Measurements from ENCODE around the gene GRK3. TPM values are rescaled to one million over a fixed set of nuclear protein-coding genes. Genes with fewer than 3 reads are reported as not detected.

GRK3 gene
- polyA plus RNA-seq, 3 donors from 2014 or later, result 0.14 to 0.34 (median 0.24) TPM

DNA sequence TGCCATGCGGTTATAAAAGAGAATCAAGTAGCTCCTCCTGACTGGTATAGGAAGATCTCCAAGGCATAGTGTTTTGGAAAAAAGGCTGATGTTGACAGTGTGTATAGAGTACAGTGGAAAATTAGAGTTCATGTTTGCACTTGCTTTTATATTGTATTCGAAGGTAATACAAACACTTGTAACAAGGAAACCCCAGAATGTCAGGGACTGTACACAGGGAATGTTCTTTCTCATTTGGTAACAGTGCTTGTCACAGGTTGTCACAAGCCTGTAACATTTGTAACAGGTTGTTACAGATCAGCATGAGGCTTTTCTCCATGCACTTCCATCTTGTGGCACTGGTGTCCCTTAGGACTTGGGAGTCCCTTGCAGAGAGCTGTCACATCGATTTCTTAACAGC, 64.0 kb downstream of the GRK3 start:
- Mint-ChIP-seq H3K4me1 (no peaks in the 10 kb centered on the region), H3K4me3 (no peak overlapping the region), H3K9me3 (no peaks in the 10 kb centered on the region), H3K27ac (no peak overlapping the region), H3K27me3 (ENCODE audit: low read depth in 3 of 3) (peaks cover 0 to 5% (median 1%) of the 10 kb centered on the region in 3 donors), H3K36me3 (no peaks in the 10 kb centered on the region)
- no peak for DNase-seq

DNA sequence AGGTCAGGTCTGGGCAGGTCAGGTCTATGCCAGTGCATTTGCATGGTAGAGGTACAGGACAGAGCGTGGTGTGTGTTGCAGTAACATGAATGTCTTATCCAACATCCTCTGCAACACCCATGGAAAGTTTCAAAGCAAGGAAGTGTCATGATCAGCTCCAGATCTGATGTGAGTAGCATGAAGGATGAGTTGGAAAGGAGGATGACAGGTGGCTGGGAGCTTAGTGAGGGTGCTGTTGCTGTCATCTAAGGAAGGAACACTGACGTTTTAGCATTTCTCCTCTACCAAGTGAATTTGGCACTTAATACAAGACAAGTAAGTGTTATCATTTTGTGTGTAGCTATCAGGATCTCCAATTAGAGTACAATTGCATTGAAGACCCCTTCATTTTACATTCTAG, 65.1 kb downstream of the GRK3 start:
- Mint-ChIP-seq H3K4me1 (no peaks in the 10 kb centered on the region), H3K4me3 (no peak overlapping the region), H3K36me3 (no peaks in the 10 kb centered on the region), H3K27me3 (ENCODE audit: low read depth in 3 of 3) (peaks cover 0 to 3% (median 0%) of the 10 kb centered on the region in 3 donors), H3K9me3 (no peaks in the 10 kb centered on the region), H3K27ac (no peak overlapping the region)
- DNase-seq, result no peak

DNA sequence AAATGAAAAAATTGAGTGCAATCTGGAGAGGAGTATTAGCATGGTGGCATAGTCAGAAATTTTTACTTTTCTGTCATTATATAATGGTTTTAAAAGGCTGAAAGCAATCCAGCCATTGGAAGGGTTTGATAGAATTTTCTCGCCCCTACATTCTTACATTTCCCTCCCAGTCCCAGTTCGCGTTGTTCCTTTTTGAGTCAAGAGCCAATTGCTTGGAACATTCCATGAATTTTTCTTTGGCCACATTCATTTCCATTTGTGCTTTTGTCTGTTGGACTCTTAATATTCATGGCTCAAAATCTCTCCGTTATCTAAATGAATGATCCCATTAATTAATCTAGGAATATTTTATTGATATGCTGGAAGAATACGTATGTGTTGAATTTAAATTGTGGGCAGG, 66.0 kb downstream of the GRK3 start:
- Mint-ChIP-seq H3K27me3 (ENCODE audit: low read depth in 3 of 3) (peaks cover 0 to 3% (median 0%) of the 10 kb centered on the region in 3 donors), H3K4me3 (no peak overlapping the region), H3K4me1 (no peaks in the 10 kb centered on the region), H3K27ac (no peak overlapping the region), H3K36me3 (no peaks in the 10 kb centered on the region), H3K9me3 (no peaks in the 10 kb centered on the region)
- no peak for DNase-seq

DNA sequence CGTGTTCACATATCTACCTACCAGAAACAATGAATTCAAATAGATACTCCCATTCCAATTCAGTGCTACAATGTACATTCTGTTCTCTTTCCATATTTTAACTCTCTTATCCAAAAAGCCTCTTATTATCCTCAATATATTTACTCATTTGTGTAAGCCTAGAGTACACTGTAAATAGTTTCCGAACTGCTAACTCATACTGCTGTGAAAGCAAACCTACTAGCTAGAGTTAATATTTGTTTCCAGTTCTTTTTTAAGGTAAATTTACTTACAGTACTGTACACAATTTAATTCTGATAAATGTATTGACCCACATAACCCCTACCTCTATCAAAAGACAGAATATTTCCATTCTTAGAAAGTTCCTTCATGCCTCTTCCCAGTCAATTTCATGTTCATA, 71.8 kb downstream of the GRK3 start:
- Mint-ChIP-seq H3K9me3 (peaks cover 0 to 1% (median 0%) of the 10 kb centered on the region in 6 donors), H3K27ac (no peak overlapping the region)
- DNase-seq, result no peak

DNA sequence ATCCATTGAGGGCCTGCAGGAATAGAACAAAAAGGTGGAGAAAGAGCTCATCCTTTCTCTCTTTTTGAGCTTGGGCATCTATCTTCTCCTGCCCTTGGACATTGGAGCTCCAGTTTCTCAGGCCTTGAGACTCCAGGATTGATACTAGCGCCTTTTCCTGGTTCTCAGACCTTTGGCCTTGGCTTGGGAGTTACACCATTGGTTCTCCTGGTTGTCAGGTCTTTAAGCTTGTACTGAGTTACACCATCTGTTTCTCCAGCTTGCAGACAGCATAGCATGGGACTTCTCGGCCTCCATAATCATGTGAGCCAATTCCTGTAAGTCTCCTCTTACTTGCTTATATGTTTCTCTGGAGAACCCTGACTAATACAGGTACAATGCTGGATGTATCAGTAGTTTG, 72.6 kb downstream of the GRK3 start:
- DNase-seq, result no peak
- Mint-ChIP-seq H3K9me3 (peaks cover 0 to 1% (median 0%) of the 10 kb centered on the region in 6 donors), H3K4me1 (no peaks in the 10 kb centered on the region), H3K27me3 (ENCODE audit: low read depth in 3 of 3) (peaks cover 0 to 2% (median 0%) of the 10 kb centered on the region in 3 donors), H3K4me3 (no peak overlapping the region), H3K36me3 (no peaks in the 10 kb centered on the region), H3K27ac (no peak overlapping the region)

More for the DNA sequence above, 71.8 kb downstream of the GRK3 start:
- Mint-ChIP-seq H3K4me3 (no peak overlapping the region), H3K36me3 (no peaks in the 10 kb centered on the region), H3K4me1 (no peaks in the 10 kb centered on the region), H3K27me3 (ENCODE audit: low read depth in 3 of 3) (peaks cover 0 to 2% (median 0%) of the 10 kb centered on the region in 3 donors)

DNA sequence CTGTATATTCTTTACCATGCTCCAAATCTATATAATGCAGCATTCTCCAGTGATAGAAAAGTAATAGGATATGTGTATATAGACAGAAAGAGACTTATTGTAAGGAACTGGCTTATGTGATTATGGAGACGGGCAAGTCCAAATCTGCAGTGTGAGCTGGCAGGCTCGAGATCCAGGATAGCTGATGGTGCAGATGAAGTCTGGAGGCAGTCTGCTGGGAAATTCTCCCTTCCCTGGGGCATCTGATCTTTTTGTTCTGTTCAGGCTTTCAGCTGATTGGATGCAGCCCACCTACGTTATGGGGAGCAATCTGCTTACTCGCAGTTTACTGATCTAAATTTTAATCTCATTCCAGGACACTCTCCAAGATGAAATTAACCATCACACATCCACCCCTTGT, 73.2 kb downstream of the GRK3 start:
- Mint-ChIP-seq H3K9me3 (peaks cover 0 to 1% (median 0%) of the 10 kb centered on the region in 6 donors), H3K4me1 (no peaks in the 10 kb centered on the region), H3K4me3 (no peak overlapping the region), H3K36me3 (no peaks in the 10 kb centered on the region), H3K27me3 (ENCODE audit: low read depth in 3 of 3) (peaks cover 0 to 2% (median 0%) of the 10 kb centered on the region in 3 donors), H3K27ac (no peak overlapping the region)
- DNase-seq, result no peak

DNA sequence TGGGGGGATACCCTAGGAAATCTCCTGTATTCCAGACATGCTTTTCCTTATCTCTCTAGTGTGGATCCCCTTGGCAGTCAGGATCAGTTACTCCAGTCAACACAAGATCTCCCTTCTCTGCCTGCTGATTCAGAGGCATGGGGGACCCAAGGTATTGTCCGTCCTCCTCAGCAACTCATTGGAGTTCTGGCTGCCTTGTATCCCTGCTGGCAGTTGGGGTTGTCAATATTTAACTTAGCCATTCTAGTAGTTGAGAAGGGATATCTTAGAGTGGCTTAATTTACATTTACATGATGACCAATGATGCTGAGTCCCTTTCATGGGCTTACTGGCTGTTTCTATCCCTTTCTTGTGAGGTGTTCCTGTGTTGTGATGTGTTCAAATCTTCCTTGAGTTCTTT, 74.2 kb downstream of the GRK3 start:
- no peaks in the 10 kb centered on the region for H3K4me1 Mint-ChIP-seq
- no peaks in the 10 kb centered on the region for H3K36me3 Mint-ChIP-seq
- H3K27ac Mint-ChIP-seq, result no peak overlapping the region
- H3K27me3 Mint-ChIP-seq (ENCODE audit: low read depth in 3 of 3), result peaks cover 0 to 5% (median 1%) of the 10 kb centered on the region in 3 donors
- peaks cover 0 to 1% (median 0%) of the 10 kb centered on the region in 6 donors for H3K9me3 Mint-ChIP-seq
- H3K4me3 Mint-ChIP-seq, result no peak overlapping the region
- no peak for DNase-seq

DNA sequence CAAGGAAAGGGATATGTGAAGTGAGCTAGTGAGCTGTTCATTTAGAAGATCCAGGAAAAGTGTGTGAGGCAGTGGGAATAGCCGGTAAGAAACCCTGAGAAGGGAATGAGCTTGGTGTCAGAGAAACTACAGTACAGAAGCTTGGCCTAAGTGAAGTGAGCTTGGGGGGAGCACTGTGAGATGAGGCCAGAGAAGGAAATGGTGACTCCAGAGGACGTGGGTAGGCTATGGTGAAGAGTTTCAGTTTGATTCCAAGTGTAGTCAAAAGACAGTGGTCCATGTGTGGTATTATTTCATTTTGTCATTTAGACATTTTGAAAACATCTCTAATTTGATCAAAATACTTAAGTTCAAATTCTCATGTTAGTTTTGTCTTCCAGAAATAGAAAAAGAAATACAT, 77.2 kb downstream of the GRK3 start:
- no peaks in the 10 kb centered on the region for H3K36me3 Mint-ChIP-seq
- DNase-seq, result no peak
- no peak overlapping the region for H3K27ac Mint-ChIP-seq
- no peaks in the 10 kb centered on the region for H3K4me1 Mint-ChIP-seq
- peaks cover 0 to 1% (median 0%) of the 10 kb centered on the region in 6 donors for H3K9me3 Mint-ChIP-seq
- H3K27me3 Mint-ChIP-seq (ENCODE audit: low read depth in 3 of 3), result peaks cover 1 to 9% (median 2%) of the 10 kb centered on the region in 3 donors
- no peak overlapping the region for H3K4me3 Mint-ChIP-seq

DNA sequence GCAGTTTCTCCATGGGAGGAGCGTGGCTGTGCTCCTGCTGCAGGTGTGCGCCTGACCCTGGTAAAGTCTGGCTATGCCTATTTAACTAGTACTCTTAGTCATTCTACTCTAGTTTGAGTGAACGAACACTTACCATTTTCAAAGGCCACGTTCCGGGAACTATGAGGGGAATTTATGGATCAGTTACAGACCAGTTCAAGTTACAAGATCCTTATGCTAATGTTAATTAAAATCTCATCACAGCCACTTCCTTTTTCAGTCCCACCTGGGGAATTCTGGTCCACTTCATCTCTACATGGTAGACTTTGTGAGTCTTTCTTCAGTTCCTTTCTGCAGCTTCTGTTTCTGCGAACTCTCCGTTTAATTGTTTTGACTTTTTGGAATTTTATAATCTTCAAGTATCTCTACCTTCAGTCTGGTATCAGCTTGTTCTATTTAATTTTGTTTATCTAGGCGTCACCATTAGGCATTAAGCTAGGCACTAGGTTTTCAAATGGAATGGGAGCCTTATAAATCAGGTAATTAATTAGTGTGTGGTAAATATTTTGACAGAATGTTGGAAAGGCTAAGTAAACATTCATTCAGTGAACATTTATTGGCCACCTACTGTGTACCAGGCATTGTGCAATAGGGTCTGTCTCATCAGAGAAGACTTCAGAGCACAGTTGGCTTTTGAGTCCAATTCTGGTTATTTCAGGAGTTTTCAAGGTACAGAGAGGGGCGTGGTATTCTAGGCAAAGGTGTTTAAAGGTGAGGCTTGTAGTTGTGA, 78.9 kb downstream of the GRK3 start:
- DNase-seq, result no peak
- Mint-ChIP-seq H3K27ac (no peak overlapping the region), H3K4me3 (no peak overlapping the region), H3K4me1 (no peaks in the 10 kb centered on the region), H3K36me3 (no peaks in the 10 kb centered on the region), H3K9me3 (peaks cover 0 to 1% (median 0%) of the 10 kb centered on the region in 6 donors), H3K27me3 (ENCODE audit: low read depth in 3 of 3) (peaks cover 1 to 9% (median 2%) of the 10 kb centered on the region in 3 donors)

DNA sequence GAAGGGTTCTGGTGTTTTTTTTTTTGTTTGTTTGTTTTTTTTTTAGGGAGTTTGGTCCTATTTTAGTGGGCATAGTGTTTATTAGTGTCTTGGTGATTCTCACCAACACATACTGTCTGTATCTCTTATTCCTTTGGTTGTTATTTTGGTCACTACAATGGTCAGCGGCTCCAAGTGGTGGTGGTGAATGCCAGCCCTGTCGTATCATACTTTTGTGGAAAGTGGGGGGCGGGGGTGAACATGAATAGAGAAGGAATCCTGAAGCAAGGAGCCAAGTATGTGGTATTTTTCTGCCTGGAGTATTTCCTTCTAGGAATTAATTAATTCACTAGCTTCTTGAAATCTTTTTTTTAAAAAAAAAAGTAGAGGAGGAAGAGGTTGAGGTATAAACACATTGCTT, 79.6 kb downstream of the GRK3 start:
- no peak overlapping the region for H3K4me3 Mint-ChIP-seq

DNA sequence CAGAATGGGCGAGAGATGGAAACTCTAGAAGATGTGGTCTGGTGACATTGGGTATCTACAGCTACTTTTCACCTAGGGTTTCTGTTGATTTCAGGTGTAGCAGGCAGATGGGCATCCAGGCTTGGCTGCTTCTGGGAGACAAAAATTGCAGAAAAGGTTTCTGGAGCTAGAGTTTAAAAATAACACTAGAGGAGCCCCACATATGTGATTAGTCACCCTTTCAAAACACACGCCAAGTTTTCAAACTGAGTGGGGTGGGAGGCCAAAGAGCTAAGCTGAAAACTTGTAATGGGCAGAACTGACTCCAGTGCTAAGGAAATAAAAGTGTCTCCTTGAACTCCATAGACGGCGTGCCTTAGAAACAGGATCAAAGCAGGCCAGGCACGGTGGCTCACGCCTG, 80.8 kb downstream of the GRK3 start:
- Mint-ChIP-seq H3K9me3 (peaks cover 0 to 1% (median 0%) of the 10 kb centered on the region in 6 donors), H3K4me3 (no peak overlapping the region), H3K27me3 (ENCODE audit: low read depth in 3 of 3) (peaks cover 1 to 8% (median 7%) of the 10 kb centered on the region in 3 donors), H3K27ac (no peak overlapping the region), H3K4me1 (no peaks in the 10 kb centered on the region), H3K36me3 (no peaks in the 10 kb centered on the region)
- DNase-seq, result no peak

More for the DNA sequence above, 79.6 kb downstream of the GRK3 start:
- no peak for DNase-seq
- Mint-ChIP-seq H3K4me1 (no peaks in the 10 kb centered on the region), H3K9me3 (peaks cover 0 to 1% (median 0%) of the 10 kb centered on the region in 6 donors), H3K27ac (no peak overlapping the region), H3K36me3 (no peaks in the 10 kb centered on the region), H3K27me3 (ENCODE audit: low read depth in 3 of 3) (peaks cover 1 to 8% (median 2%) of the 10 kb centered on the region in 3 donors)

DNA sequence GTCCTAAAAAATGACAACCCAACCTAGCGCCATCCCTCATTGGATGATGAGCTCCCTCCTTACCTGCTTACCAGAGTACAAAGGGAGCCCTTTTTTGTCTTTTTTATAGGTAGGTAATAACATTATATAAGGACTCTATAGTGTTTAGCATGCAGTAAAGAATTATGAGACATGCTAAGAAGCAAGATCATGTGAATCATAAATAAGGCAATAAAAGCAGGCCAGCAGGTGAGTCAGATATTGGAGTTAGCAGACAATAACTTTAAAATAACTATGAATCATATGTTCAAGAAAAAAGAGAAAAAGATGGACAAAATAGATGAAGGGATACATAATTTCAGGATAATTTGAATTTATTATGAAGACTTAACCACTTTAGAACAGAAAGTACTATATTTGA, 81.5 kb downstream of the GRK3 start:
- no peaks in the 10 kb centered on the region for H3K36me3 Mint-ChIP-seq
- H3K4me3 Mint-ChIP-seq, result no peak overlapping the region
- DNase-seq, result no peak
- H3K9me3 Mint-ChIP-seq, result peaks cover 0 to 1% (median 0%) of the 10 kb centered on the region in 6 donors
- no peaks in the 10 kb centered on the region for H3K4me1 Mint-ChIP-seq
- H3K27me3 Mint-ChIP-seq (ENCODE audit: low read depth in 3 of 3), result peaks cover 1 to 8% (median 7%) of the 10 kb centered on the region in 3 donors
- H3K27ac Mint-ChIP-seq, result no peak overlapping the region

DNA sequence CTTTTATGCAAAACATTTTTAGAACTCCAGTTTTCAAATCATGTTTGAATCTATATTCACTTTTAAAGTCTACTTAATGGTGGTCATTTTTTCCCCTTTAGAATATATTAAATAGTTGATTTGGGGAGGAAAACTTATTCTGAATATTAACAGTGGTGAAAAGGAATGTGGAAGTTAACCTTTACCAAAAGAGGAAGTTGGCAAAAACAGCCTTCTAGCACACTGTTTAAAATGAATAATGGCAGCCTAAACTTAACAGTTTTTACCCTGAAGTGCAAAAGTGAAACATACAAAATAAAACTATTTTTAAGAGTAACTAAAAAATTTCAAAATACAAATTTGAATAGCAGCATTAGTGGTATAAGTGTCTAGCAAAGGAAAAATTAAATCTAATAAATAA, 86.4 kb downstream of the GRK3 start:
- Mint-ChIP-seq H3K4me1 (no peaks in the 10 kb centered on the region), H3K9me3 (no peaks in the 10 kb centered on the region), H3K4me3 (no peak overlapping the region), H3K36me3 (no peaks in the 10 kb centered on the region), H3K27me3 (ENCODE audit: low read depth in 3 of 3) (peaks cover 0 to 7% (median 4%) of the 10 kb centered on the region in 3 donors), H3K27ac (no peak overlapping the region)
- no peak for DNase-seq

DNA sequence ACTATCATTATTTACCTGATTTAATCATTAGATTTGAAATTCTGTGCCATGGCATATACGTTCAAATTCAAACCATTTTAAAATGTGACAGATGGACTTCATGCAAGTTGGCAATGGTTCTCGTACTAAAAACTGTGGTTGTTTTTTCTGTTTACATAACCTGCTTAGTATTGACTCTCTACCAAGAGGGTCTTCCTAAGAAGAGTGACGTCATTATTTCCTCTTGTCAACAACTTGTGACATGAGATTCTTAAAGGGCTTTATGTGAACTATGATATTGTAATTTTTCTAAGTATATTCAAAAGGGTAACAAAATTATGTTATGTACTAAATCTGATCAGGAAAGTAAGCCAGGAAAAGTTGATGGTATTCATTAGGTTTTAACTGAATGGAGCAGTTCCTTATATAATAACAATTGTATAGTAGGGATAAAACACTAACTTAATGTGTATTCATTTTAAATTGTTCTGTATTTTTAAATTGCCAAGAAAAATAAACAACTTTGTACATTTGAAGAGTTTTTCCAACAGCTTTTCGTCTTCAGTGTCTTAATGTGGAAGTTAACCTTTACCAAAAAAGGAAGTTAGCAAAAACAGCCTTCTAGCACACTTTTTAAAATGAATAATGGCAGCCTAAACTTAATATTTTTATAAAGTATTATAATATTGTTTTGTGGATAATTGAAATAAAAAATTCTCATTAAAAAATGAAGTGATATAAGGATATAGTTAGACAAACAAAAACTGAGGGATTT, 87.0 kb downstream of the GRK3 start:
- Mint-ChIP-seq H3K27me3 (ENCODE audit: low read depth in 3 of 3) (peaks cover 0 to 5% (median 4%) of the 10 kb centered on the region in 3 donors), H3K27ac (no peak overlapping the region), H3K4me3 (no peak overlapping the region), H3K4me1 (no peaks in the 10 kb centered on the region), H3K36me3 (no peaks in the 10 kb centered on the region), H3K9me3 (no peaks in the 10 kb centered on the region)
- no peak for DNase-seq
